NCI-H748 (cell line): ENCODE measurements around the gene INPP4B.
A peak's percentile ranks its signal among the peaks of the same experiment; 100 is the strongest.

Experiments used
- DNase-seq: peaks from one replicate; lab custom pipeline; 2025; ENCODE audit not compliant: unreplicated experiment; lab: John Stamatoyannopoulos, UW

INPP4B gene

DNA sequence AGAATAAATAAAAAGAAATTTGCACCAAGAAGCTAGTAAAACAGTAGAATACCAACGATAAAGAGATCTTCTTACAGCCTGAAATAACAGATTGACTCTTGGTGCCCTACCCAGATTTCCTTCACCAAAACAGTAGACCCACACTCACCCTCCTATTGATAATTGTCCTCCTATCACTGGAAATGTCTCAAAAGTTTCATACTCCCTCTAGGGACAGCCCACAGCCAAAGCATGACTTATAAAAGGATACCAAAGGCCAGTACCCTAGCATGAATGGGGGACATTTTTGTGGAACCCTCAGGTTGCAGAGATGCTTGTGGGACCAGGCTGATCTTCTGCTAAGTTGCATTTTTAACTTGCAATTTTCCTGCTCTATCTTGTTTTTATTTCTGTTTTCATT, 104.1 kb downstream of the INPP4B start:
- DNase-seq, result no peak

- DNase-seq, result no peak
These were observed 117.9 kb downstream of the INPP4B start for GRCh38 chr4:142728233-142728632.

- no peak for DNase-seq
These were observed 119.0 kb downstream of the INPP4B start for GRCh38 chr4:142727149-142727548.

DNA sequence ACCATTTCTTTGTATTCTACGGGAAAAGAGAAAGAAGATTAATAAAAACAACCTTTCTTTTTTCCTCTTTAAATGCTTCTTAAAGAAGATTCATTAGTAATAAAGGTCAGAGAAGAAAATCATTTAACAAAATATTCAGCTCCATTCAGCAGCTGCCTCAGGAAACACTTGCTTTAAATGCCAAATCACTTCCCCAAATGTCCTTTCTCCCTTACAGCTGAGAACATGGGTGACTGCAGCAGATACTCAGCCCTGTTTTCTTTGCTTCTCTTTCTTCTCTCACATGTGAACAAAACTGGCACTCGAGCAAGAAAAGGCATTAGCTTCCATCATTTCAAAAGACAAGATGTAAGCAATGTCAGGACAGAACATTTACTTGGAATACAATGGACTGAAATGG, 120.2 kb downstream of the INPP4B start:
- no peak for DNase-seq

- no peak for DNase-seq
These were observed 124.9 kb downstream of the INPP4B start for GRCh38 chr4:142721187-142721586.

- peak; percentile 45 for DNase-seq
These were observed 126.1 kb downstream of the INPP4B start for GRCh38 chr4:142719854-142720541.

GRCh38 chr4:142718981-142719380, 127.1 kb downstream of the INPP4B start:
- DNase-seq, result no peak

GRCh38 chr4:142715727-142716126, 130.4 kb downstream of the INPP4B start:
- DNase-seq, result peak; percentile 14

DNA sequence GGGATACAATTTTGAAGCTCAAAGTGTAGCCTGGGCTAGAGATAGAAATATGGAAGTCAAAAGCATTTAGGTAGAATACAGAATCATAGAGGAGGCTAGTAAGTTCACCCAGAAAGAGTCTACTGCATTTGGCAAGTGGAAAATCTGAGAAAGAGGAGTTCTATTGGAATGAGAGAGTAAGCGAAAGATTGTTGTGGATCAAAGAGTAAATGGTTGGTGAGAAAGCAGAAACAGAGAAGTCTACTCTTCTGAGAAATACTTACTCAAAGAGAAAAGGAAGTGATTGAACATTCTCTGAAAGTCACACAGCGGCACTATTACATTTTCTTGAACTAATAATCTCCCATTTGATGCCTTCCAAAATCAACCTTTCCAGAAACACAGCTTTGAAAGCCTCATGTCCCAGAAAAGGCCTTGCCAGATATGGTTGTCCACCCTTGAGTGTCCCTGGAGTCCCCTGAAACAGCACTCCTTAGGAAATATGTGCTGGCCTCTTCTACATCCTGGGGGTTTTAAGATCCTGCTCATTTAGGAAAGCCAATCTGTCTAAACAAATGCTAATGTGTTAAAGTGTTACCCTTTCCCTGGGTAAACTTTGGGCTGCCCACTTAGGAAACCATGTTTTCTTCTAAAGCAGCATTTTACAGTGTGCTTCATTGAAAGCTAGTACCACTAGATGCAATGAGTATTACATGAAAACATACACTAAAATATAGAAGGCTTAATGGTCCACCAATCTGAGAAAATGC, 132.6 kb downstream of the INPP4B start:
- DNase-seq, result no peak

- DNase-seq, result no peak
These were observed 137.9 kb downstream of the INPP4B start for GRCh38 chr4:142708231-142708630.

- DNase-seq, result no peak
These were observed 138.7 kb downstream of the INPP4B start for GRCh38 chr4:142707401-142707800.

DNA sequence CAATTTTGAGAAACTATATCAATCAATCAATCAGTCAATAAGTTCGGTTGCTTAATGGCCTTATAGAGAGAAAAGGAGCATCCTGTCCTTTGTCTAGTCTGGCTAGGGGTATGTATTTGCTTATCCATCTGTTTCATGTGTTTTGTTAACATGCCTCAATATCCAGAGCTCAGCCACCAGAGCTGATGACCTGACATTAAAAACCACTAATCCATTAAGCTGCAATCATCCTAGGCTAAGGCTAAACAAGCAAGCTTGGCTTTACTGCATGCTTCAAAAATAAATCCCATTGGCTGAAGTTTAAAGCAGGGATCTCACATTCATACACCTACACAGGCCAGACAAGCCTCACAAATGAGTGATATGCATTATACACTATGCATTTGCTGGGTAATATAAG, 139.7 kb downstream of the INPP4B start:
- DNase-seq, result no peak

DNA sequence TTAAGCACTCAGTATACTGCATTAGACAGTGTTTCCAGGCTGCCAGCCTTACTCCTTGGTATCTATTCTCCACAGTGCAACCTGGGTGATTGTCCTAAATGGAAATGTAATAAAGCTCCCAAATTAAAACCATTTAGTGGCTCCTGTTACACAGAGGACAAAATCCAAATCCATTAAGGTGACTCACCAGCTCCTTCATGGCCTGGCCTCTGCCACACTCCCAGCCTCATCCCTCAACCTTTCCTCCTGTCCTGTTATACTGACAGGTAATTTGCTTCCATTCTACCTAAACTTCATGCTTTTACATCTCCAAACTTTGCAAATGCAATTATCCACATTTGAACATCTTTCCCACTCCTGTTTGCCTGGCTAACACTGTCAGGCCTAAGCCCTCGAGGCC, 140.3 kb downstream of the INPP4B start:
- no peak for DNase-seq

DNA sequence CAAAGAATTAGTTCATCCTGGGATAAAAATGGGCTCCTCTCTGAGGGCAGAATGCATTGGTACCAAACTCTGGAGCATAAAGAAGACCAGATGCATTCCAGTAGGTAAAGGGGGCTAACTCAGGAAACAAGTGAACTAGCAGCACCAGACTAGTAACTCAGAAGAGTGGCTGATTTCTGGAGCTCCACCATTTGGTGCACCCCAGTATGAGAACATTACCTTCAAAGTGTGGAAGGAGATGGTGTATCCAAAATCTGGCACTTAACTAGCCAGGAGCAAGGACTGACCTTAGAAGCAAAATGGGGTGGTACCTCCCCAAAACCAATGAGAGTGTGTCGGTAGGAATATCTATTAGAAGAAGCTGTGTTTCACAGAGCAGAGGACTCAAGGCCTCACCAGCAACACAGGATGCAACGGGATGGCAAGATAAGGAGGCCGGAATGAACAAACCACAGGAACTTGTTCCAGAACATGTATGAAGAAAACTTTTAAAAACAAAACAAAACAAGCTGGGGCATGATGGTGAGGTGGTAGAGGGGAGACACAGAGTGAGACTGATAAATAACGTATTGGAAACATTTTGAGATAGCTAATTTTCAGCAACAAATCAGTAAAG, 142.3 kb downstream of the INPP4B start:
- DNase-seq, result no peak

DNA sequence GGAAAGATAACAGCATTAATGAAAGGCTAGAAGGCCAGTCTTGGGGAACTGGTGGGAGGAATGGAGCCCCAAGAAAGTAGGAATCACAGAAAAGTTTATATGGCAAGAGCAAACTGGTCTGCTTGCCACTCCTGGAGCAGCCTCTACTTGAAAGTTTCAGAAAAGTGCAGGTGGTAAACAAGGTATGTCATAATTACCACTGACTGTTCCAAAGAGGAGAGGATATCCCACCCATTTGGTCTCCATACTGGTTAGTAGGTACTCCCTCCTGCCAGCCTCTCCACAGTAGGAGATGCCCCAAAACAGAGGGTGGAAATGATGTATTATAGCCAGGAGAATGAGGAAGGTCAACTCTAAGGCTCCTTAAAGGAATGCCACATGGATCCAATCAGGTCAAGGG, 145.1 kb downstream of the INPP4B start:
- DNase-seq, result no peak

GRCh38 chr4:142700531-142700930, 145.6 kb downstream of the INPP4B start:
- DNase-seq, result no peak

GRCh38 chr4:142698552-142698951, 147.5 kb downstream of the INPP4B start:
- no peak for DNase-seq

DNA sequence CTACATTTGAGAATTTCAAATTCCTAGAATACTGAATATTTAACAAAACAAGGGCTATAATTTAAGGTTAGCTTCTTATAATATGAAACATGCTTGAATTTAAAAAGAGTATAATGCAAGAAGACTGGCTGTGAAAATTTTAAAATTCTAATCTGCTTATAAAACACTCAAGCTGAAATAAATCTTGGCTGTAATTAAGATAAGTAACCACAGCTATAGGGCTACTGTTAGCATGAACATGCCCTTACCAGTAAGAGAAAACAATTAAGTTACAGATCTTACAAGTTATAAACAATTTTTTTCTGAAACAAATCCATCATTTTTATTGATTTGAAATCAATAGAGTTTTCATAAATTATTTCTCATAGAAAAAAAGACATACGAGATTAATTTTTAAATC, 148.2 kb downstream of the INPP4B start:
- no peak for DNase-seq

DNA sequence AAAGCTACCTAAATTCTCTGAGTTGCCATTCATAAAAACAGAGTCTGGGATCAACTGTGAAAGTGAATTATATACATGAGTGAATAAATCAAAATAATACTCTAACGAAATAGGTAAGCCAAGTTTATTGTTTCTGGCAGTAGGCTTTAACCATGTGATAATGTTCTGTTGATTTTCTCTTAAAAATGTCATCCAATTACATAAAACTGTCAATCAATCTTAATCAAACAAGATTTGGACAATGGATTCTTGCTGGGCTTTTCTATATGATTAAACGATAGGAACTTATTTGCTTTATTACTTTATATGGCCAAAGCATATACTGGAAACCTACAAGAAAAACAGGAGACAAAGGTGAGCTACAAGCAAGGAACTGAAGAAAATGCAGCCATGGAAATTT, 148.8 kb downstream of the INPP4B start:
- peak; percentile 72 for DNase-seq

- DNase-seq, result no peak
These were observed 149.6 kb downstream of the INPP4B start for GRCh38 chr4:142696334-142697122.

DNA sequence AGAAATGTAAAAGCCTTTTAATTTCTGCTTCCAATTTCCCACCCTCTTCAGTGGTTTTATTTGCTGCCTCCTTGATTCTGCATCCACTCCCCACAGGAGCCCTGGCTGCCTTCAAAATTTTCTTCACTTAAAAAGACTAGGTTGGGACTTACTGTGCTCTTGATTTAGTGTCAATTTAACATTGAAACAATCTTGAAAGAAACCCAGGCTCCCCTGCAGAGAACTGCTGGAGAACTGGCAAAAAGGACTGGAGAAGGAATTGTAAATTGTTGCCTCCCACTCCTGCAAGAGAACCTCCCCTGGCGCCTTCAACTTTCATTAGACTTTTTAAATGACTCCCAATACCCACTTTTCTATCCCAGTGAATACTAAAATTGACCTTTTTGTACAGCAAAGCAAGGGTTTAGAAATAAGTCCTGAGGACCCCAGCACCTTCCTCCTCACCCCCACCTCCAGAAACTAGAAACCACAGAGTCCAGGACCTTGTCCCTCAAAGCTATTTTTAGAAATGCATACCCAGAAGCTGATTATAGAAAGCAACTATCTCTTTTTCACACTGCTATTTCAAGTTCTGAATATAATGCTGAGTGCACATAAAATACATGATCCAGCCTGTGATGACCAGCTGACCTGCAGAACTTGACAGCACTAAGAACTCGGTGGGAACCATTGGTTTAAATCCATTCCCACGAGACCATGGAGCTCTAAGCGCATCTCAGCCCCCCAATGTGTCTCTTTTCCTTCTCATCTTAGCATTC, 155.5 kb downstream of the INPP4B start:
- DNase-seq, result no peak
